RWPE1 (cell line): Measurements from ENCODE around the gene ALDH5A1.
A peak's percentile ranks its signal among the peaks of the same experiment; 100 is the strongest.

Experiments used
- CTCF ChIA-PET: fragments of 350-600 bp; sonication (Branson Sonifier 250); formaldehyde crosslinking; extraction: SDS; loops from one replicate; lab custom pipeline; 2021; lab: Yijun Ruan, JAX
- POLR2A ChIA-PET: fragments of 400-600 bp; formaldehyde crosslinking; extraction: SDS; loops from one replicate; lab custom pipeline; 2020; ENCODE audit warnings: antibody characterized with exemption; ENCODE audit not compliant: low non-redundant PET; lab: Yijun Ruan, JAX
- DNase-seq: peaks from one replicate; pipeline ENCODE4 v3.0.0; 2012; ENCODE audit warnings: low spot score
- H3K27ac ChIP-seq: fragments of 450-650 bp; 2 replicates; pipeline ENCODE4 v1.5.1; 2017
- CTCF ChIP-seq: fragments of 450-650 bp; conservative IDR thresholded peaks from 2 replicates; pipeline ENCODE4 v1.5.1; 2017; ENCODE audit warnings: low read depth, mild to moderate bottlenecking

The ALDH5A1 gene

DNA sequence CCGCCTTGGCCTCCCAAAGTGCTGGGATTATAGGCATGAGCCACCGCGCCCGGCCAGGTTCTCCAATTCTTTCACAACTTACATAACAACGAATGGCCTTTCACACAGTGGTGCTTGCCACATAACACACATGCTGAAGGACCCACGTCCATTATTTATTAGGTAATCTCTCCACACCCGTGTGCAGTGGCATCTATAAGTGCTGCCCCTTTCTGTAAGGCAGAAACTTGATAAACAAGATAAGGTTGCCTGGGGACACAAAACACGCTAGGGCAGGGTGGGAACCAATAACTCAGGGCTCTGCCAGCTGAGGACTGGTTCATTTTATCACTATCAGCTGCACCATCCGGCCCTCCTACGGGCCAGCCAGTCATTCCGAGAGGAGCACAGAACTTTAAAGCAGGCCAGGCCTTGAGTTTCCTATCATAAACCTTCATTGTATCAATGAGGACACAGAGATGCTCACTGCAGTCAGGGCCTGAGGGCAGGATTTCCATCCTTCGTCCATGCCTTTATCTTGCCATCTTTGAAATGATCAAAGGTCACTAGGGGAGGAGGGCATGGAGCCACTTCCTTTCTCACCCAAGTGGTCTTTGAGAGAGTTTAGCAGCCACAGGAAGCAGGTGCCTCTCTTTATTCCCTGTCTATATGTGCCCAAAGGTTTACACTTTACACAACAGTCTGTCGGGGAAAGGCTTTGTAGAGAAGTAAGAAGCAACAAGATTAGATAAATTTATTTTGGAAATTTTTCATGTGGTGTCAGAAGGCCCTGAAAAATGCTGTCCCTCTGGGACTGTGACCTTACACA lies 43.0 kb upstream of the ALDH5A1 start:
- TF ChIP-seq CTCF: no peak
- H3K27ac ChIP-seq: no peak overlapping the region
- no peak for DNase-seq
- ChIA-PET CTCF (no interaction called here), POLR2A (no interaction called here)

DNA sequence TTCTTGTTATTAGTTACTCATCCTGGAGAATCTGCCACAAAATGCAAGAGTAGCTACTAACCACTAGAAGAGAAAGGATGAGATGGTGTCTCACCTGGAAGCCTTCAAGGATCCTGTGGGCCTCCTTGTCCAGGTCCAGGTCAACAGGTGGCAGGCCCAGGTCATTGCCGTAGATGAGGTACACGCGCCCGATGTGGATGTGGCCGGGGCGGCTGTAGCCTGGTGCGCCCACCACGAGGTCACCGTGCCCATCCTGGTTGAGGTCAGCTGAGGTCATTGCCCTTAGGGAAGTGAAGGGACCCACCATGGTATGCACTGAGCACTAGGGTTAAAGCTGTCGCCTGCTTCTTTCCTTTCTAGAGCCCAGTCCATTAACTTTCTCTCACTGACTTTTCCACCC lies 40.8 kb upstream of the ALDH5A1 start:
- no peak for TF ChIP-seq CTCF
- ChIA-PET CTCF (no interaction called here), POLR2A (no interaction called here)
- no peak for DNase-seq
- no peak overlapping the region for H3K27ac ChIP-seq

GRCh38 chr6:24454452-24454851 lies 40.3 kb upstream of the ALDH5A1 start:
- H3K27ac ChIP-seq: no peak overlapping the region
- ChIA-PET CTCF (no interaction called here), POLR2A (no interaction called here)
- TF ChIP-seq CTCF: no peak
- DNase-seq: no peak

GRCh38 chr6:24455061-24455460 lies 39.7 kb upstream of the ALDH5A1 start:
- H3K27ac ChIP-seq: no peak overlapping the region
- ChIA-PET POLR2A (no interaction called here), CTCF (no interaction called here)
- TF ChIP-seq CTCF: no peak
- DNase-seq: no peak

GRCh38 chr6:24458134-24458533 lies 36.6 kb upstream of the ALDH5A1 start:
- H3K27ac ChIP-seq: peak overlapping the region; percentile 36
- TF ChIP-seq CTCF: no peak
- CTCF ChIA-PET: no interaction called here
- no peak for DNase-seq
- POLR2A ChIA-PET: no interaction called here

DNA sequence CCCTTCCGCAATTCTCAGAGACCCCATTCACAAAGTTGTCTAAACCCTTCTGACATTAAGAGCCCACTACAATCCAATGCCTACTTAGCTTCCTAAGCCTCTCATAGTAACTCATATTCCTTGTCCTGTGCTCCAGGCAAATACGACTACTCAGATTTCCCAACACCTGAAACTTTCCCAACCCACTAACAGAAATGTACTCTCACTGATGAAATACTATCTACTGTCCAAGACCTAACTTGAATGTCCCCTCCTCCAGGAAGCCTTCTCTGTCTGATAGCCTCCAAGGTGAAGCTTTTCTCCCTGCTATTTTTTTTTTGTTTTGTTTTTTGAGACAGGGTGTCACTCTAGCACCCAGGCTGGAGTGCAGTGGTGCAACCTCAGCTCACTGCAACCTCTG lies 35.8 kb upstream of the ALDH5A1 start:
- ChIA-PET CTCF (no interaction called here), POLR2A (no interaction called here)
- H3K27ac ChIP-seq: no peak overlapping the region
- no peak for DNase-seq
- TF ChIP-seq CTCF: no peak
